GM23338 (cell line): ENCODE measurements around the gene YWHAH. TPM values are rescaled to one million over a fixed set of nuclear protein-coding genes. Genes with fewer than 3 reads are reported as not detected.
A peak's percentile ranks its signal among the peaks of the same experiment; 100 is the strongest.

Experiments
- ATAC-seq: fragments of 200-7000 bp; cut with Tn5 transposase; 3 replicates; pipeline ENCODE4 v1.9.1; 2020
- DNase-seq: peaks from one replicate; pipeline ENCODE4 v3.0.0-alpha.2; 2015; ENCODE audit warnings: low spot score
- H2AFZ ChIP-seq: fragments of 200-600 bp; sonication (generic); 2 replicates; pipeline ENCODE4 v1.8.0; 2016; ENCODE audit warnings: antibody characterized with exemption, mild to moderate bottlenecking, moderate library complexity
- H3F3A ChIP-seq: fragments of 200-600 bp; sonication (generic); replicated peaks from 2 replicates; pipeline ENCODE4 v1.8.0; 2017; ENCODE audit warnings: antibody characterized with exemption, mixed run types, low read depth
- H3K27ac ChIP-seq: fragments of 200-600 bp; sonication (generic); 2 replicates; pipeline ENCODE4 v1.6.1; 2016; ENCODE audit warnings: low read depth
- H3K27me3 ChIP-seq: fragments of 200-600 bp; sonication (generic); 2 replicates; pipeline ENCODE4 v1.8.0; 2016; ENCODE audit warnings: mild to moderate bottlenecking, mixed run types, moderate library complexity; ENCODE audit not compliant: insufficient read depth
- H3K36me3 ChIP-seq: fragments of 200-600 bp; sonication (generic); 2 replicates; pipeline ENCODE4 v1.8.0; 2016; ENCODE audit warnings: mild to moderate bottlenecking; ENCODE audit not compliant: insufficient read depth
- H3K4me1 ChIP-seq: fragments of 200-600 bp; sonication (generic); 2 replicates; pipeline ENCODE4 v1.8.0; 2016; ENCODE audit warnings: mild to moderate bottlenecking, moderate library complexity; ENCODE audit not compliant: insufficient read depth
- H3K4me2 ChIP-seq: fragments of 200-600 bp; sonication (generic); 2 replicates; pipeline ENCODE4 v1.7.1; 2017; ENCODE audit warnings: mixed run types
- H3K4me3 ChIP-seq: fragments of 200-600 bp; sonication (generic); 2 replicates; pipeline ENCODE4 v1.6.1; 2016; ENCODE audit warnings: mixed run types
- H3K79me2 ChIP-seq: fragments of 200-600 bp; sonication (generic); replicated peaks from 2 replicates; pipeline ENCODE4 v1.8.0; 2017; ENCODE audit warnings: mild to moderate bottlenecking; ENCODE audit not compliant: insufficient read depth
- H3K9me2 ChIP-seq: fragments of 200-600 bp; sonication (generic); 2 replicates; pipeline ENCODE4 v1.8.0; 2017; ENCODE audit not compliant: insufficient read depth
- H4K20me1 ChIP-seq: fragments of 200-600 bp; sonication (generic); replicated peaks from 2 replicates; pipeline ENCODE4 v1.8.0; 2017; ENCODE audit warnings: mild to moderate bottlenecking; ENCODE audit not compliant: insufficient read depth
- H3K27ac Mint-ChIP-seq: 2 replicates; pipeline ENCODE4 v1.8.0; 2020; ENCODE audit warnings: inconsistent platforms, mild to moderate bottlenecking, moderate library complexity, mixed read lengths
- H3K27me3 Mint-ChIP-seq: 3 replicates; pipeline ENCODE4 v1.8.0; 2022; ENCODE audit warnings: low read depth, mild to moderate bottlenecking, moderate library complexity, mixed read lengths, inconsistent platforms; ENCODE audit not compliant: insufficient read depth, poor library complexity
- H3K36me3 Mint-ChIP-seq: 3 replicates; pipeline ENCODE4 v1.8.0; 2021; ENCODE audit warnings: low read depth, mild to moderate bottlenecking, inconsistent platforms, moderate library complexity, mixed read lengths
- H3K4me1 Mint-ChIP-seq: 3 replicates; pipeline ENCODE4 v1.8.0; 2020; ENCODE audit warnings: mild to moderate bottlenecking, inconsistent platforms, mixed read lengths
- H3K4me3 Mint-ChIP-seq: 3 replicates; pipeline ENCODE4 v1.8.0; 2021; ENCODE audit warnings: moderate library complexity, mild to moderate bottlenecking, inconsistent platforms, mixed read lengths
- H3K9me3 Mint-ChIP-seq: 3 replicates; pipeline ENCODE4 v1.8.0; 2020; ENCODE audit warnings: moderate library complexity, mild to moderate bottlenecking, inconsistent platforms, mixed read lengths
- CREB1 ChIP-seq: fragments of 250-450 bp; sonication (Bioruptor Pico); IDR thresholded peaks from 2 replicates; pipeline ENCODE4 v1.5.0; 2020; ENCODE audit warnings: low read depth, mild to moderate bottlenecking, moderate library complexity
- EZH2 ChIP-seq: fragments of 200-600 bp; sonication (generic); IDR thresholded peaks from one replicate; pipeline ENCODE4 v1.8.0; 2017; ENCODE audit warnings: antibody characterized with exemption, mild to moderate bottlenecking, low read depth; ENCODE audit not compliant: unreplicated experiment
- JUNB ChIP-seq: IDR thresholded peaks from one replicate; pipeline ENCODE4 v1.6.1; 2016; ENCODE audit warnings: antibody characterized with exemption; ENCODE audit not compliant: unreplicated experiment
- POLR2AphosphoS5 ChIP-seq: IDR thresholded peaks from 2 replicates; pipeline ENCODE4 v1.6.1; 2016; ENCODE audit warnings: antibody characterized with exemption, low read depth
- STAT1 ChIP-seq: IDR thresholded peaks from one replicate; pipeline ENCODE4 v1.6.1; 2016; ENCODE audit warnings: antibody characterized with exemption; ENCODE audit not compliant: unreplicated experiment
- long read RNA-seq: library from polyadenylated mRNA; unstranded; transcript quantifications from one replicate; pipeline ENCODE4 v2.0.0, GENCODE V29; 2020; ENCODE audit not compliant: unreplicated experiment
- polyA plus RNA-seq: library from polyadenylated mRNA; unstranded; fragments of >200 nt; fragmentation: Nextera tagmentation; extraction: Ambion mirVana; gene quantifications from 2 replicates; pipeline ENCODE4 v1.2.1, GENCODE V29; 2016
- total RNA-seq: library from RNA; depleted of rRNA; stranded (reverse); fragments of >200 nt; shearing (Covaris generic); gene quantifications from 2 replicates; pipeline ENCODE4 v1.2.3, GENCODE V29; 2014; rRNA removed
- TF ChIP-seq, protein P1 (sequence below): IDR thresholded peaks from one replicate; pipeline ENCODE4 v1.6.1; 2018; ENCODE audit warnings: antibody characterized with exemption; ENCODE audit not compliant: unreplicated experiment
- TF ChIP-seq, protein P2 (sequence below): IDR thresholded peaks from 2 replicates; pipeline ENCODE4 v1.6.1; 2016; ENCODE audit warnings: antibody characterized with exemption

Gene YWHAH
- 263 and 277 TPM in 2 replicates for total RNA-seq
- 254 and 283 TPM in 2 replicates for polyA plus RNA-seq
- long read RNA-seq, transcript YWHAH-201 (2 exons, 1,825 nt): major isoform, 211 of 226 reads
- long read RNA-seq, partial matches to known transcripts: 7 of 226 reads
- long read RNA-seq, other reads (novel, unspliced or antisense): 4 of 226 reads

DNA sequence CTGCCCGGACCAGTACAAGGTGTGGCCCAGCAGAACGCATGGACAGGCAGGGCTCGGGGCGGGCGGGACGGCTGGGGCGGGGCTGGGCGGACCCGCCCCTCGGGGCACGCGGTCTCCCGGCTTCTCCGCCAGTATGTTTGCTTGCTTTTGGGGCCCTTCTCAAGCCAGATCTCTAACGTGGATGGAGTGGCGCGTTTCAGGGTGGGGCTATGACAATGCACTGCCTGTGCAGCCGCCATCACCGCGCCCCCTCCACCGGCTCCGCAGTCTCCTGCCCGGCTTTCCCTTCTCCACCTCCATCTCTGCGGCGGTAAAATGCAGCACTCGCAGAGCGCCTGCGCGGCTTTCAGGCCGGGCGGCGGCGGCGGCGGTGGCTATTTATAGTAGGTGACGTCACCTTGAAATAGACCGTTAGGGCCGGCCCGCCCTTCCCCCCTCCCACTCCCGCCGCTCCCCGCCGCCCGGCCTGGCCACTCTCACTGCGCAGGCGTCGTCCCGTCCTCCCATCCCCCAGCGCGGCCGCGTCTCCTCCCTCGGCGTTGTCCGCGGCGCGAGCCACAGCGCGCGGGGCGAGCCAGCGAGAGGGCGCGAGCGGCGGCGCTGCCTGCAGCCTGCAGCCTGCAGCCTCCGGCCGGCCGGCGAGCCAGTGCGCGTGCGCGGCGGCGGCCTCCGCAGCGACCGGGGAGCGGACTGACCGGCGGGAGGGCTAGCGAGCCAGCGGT is at the start of gene YWHAH:
YWHAH (plus strand) TSS at position 558 of the 722 bp plus-strand sequence. CDS start 199 bp downstream, outside the sequence.
- Histone ChIP-seq H2AFZ (peak within 1 kb of the TSS; percentile 96; the same call in 1 of the 2 replicates), H3K4me3 (peak within 1 kb of the TSS; percentile 100), H3K36me3 (peaks cover 17% of the 10 kb centered on the region), H3K4me1 (peaks cover 21% of the 10 kb centered on the region), H3K27ac (peak within 1 kb of the TSS; percentile 98), H4K20me1 (peaks cover 34% of the 10 kb centered on the region), H3K27me3 (no peaks in the 10 kb centered on the region), H3K4me2 (peak within 1 kb of the TSS; percentile 89), H3K79me2 (peaks cover 43% of the 10 kb centered on the region), H3K9me2 (no peaks in the 10 kb centered on the region), H3F3A (peaks cover 9% of the 10 kb centered on the region; the same call in 1 of the 2 replicates)
- H3K27ac Mint-ChIP-seq: peak within 1 kb of the TSS; percentile 96
- TF ChIP-seq CREB1 (CRISPR knock-in tag): peak; percentile 92
- peak; percentile 78 for TF ChIP-seq POLR2AphosphoS5
- no peak for TF ChIP-seq STAT1
- no peak for TF ChIP-seq EZH2
- TF ChIP-seq, protein P1, sequence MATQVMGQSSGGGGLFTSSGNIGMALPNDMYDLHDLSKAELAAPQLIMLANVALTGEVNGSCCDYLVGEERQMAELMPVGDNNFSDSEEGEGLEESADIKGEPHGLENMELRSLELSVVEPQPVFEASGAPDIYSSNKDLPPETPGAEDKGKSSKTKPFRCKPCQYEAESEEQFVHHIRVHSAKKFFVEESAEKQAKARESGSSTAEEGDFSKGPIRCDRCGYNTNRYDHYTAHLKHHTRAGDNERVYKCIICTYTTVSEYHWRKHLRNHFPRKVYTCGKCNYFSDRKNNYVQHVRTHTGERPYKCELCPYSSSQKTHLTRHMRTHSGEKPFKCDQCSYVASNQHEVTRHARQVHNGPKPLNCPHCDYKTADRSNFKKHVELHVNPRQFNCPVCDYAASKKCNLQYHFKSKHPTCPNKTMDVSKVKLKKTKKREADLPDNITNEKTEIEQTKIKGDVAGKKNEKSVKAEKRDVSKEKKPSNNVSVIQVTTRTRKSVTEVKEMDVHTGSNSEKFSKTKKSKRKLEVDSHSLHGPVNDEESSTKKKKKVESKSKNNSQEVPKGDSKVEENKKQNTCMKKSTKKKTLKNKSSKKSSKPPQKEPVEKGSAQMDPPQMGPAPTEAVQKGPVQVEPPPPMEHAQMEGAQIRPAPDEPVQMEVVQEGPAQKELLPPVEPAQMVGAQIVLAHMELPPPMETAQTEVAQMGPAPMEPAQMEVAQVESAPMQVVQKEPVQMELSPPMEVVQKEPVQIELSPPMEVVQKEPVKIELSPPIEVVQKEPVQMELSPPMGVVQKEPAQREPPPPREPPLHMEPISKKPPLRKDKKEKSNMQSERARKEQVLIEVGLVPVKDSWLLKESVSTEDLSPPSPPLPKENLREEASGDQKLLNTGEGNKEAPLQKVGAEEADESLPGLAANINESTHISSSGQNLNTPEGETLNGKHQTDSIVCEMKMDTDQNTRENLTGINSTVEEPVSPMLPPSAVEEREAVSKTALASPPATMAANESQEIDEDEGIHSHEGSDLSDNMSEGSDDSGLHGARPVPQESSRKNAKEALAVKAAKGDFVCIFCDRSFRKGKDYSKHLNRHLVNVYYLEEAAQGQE: no peak
- TF ChIP-seq, protein P2, sequence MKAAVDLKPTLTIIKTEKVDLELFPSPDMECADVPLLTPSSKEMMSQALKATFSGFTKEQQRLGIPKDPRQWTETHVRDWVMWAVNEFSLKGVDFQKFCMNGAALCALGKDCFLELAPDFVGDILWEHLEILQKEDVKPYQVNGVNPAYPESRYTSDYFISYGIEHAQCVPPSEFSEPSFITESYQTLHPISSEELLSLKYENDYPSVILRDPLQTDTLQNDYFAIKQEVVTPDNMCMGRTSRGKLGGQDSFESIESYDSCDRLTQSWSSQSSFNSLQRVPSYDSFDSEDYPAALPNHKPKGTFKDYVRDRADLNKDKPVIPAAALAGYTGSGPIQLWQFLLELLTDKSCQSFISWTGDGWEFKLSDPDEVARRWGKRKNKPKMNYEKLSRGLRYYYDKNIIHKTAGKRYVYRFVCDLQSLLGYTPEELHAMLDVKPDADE: 0 out of 2 replicates have a peak, but pooled peaks have one; percentile 8
- no peak for TF ChIP-seq JUNB
- peak within 1 kb of the TSS; percentile 86; the same call in 2 of the 3 replicates for H3K4me3 Mint-ChIP-seq
- ATAC-seq (peak; percentile 80), DNase-seq (peak; percentile 95)
- peaks cover 7% of the 10 kb centered on the region; the same call in 2 of the 3 replicates for H3K4me1 Mint-ChIP-seq
- H3K36me3 Mint-ChIP-seq: peaks cover 21% of the 10 kb centered on the region
- no peaks in the 10 kb centered on the region for H3K9me3 Mint-ChIP-seq
- peaks cover 10% of the 10 kb centered on the region for H3K27me3 Mint-ChIP-seq

- no peak overlapping the region for H3K4me2 ChIP-seq
- no peaks in the 10 kb centered on the region for H4K20me1 ChIP-seq
- DNase-seq (no peak), ATAC-seq (no peak)
- no peak overlapping the region for H3K4me3 ChIP-seq
- H3K36me3 ChIP-seq: no peaks in the 10 kb centered on the region
- Mint-ChIP-seq H3K27me3 (no peaks in the 10 kb centered on the region), H3K27ac (no peak overlapping the region; the same call in 1 of the 2 replicates), H3K36me3 (no peaks in the 10 kb centered on the region), H3K4me1 (peaks cover 43% of the 10 kb centered on the region), H3K4me3 (no peak overlapping the region), H3K9me3 (no peaks in the 10 kb centered on the region)
- peaks cover 3% of the 10 kb centered on the region; the same call in 1 of the 2 replicates for H3K9me2 ChIP-seq
- no peak overlapping the region for H2AFZ ChIP-seq
- H3K27me3 ChIP-seq: no peaks in the 10 kb centered on the region
- H3K79me2 ChIP-seq: no peaks in the 10 kb centered on the region
- no peaks in the 10 kb centered on the region; the same call in 1 of the 2 replicates for H3F3A ChIP-seq
- 0 out of 2 replicates have a peak overlapping the region, but pooled peaks have one; percentile 45 for H3K27ac ChIP-seq
- peaks cover 26% of the 10 kb centered on the region for H3K4me1 ChIP-seq
- TF ChIP-seq EZH2 (no peak), CREB1 (CRISPR knock-in tag) (no peak)
- TF ChIP-seq, protein P1: no peak
Measured at GRCh38 chr22:31895411-31896123, 48.8 kb upstream of the YWHAH start.
